Upper lobe of left lung (tissue), 4 donors: ENCODE results near the gene ARF6.

Experiments
- POLR2AphosphoS5 ChIP-seq, 2 donors: sonication (generic); formaldehyde crosslinking; IDR thresholded peaks; one replicate each; pipeline ENCODE4 v1.5.1; 2017; ENCODE audit warnings: antibody characterized with exemption in 2 of 2
- TF ChIP-seq, protein P1 (sequence below), 6 experiments: fragments of 450-650 bp in 4 of 6; fragments of 200-600 bp in 2 of 6; sonication (generic) in 2 of 6; IDR thresholded peaks; one replicate each; pipeline ENCODE4 v1.5.1; 2016 to 2019; ENCODE audit warnings: antibody characterized with exemption in 6 of 6

DNA sequence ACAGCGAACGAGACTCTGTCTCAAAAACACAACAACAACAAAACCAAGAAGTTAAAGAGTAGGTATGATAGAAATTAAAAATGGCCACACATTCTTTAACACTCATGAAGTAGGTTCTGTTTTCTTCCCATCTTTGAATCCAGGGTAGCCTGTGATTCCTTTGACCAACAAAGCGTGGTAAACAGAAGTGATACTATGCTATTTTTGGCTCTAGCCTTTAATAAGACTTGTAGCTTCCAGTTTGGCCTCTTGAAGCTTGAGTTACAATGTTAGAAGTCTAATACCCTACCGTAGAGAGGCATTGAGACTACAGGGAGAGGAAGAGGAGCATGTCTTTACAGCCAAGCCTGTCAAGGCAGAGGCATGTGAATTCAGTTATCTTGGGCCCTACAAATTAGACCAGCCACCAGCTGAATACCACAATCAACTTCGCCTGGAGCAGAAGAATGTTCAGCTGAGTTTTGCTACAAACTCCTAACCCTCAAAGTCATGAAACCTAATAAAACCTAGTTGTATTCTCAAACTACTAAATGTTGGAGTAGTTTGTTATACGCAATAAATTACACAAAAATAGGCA lies 35.4 kb upstream of the ARF6 start:
- no peak for TF ChIP-seq POLR2AphosphoS5 (IDR thresholded peaks at IDR 0.05)
- TF ChIP-seq, protein P1, sequence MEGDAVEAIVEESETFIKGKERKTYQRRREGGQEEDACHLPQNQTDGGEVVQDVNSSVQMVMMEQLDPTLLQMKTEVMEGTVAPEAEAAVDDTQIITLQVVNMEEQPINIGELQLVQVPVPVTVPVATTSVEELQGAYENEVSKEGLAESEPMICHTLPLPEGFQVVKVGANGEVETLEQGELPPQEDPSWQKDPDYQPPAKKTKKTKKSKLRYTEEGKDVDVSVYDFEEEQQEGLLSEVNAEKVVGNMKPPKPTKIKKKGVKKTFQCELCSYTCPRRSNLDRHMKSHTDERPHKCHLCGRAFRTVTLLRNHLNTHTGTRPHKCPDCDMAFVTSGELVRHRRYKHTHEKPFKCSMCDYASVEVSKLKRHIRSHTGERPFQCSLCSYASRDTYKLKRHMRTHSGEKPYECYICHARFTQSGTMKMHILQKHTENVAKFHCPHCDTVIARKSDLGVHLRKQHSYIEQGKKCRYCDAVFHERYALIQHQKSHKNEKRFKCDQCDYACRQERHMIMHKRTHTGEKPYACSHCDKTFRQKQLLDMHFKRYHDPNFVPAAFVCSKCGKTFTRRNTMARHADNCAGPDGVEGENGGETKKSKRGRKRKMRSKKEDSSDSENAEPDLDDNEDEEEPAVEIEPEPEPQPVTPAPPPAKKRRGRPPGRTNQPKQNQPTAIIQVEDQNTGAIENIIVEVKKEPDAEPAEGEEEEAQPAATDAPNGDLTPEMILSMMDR (IDR thresholded peaks at IDR 0.05) = no peak
